Sciatic nerve (tissue), 2 donors: ENCODE measurements around the gene DUSP22. TPM values are rescaled to one million over a fixed set of nuclear protein-coding genes. Genes with fewer than 3 reads are reported as not detected.
"Not testable (repeated sequence)": the region's sequence is repeated elsewhere in the genome, so short reads cannot be mapped to it uniquely, and the experiment has no call there.

Experiments
- ATAC-seq: fragments of 200-7000 bp; cut with Tn5 transposase; one replicate; pipeline ENCODE4 v1.9.1; 2020; ENCODE audit warnings: mild to moderate bottlenecking, moderate library complexity
- DNase-seq: peaks from one replicate; pipeline ENCODE4 v3.0.0-alpha.2; 2020; ENCODE audit warnings: low spot score
- intact Hi-C: fragments of 100-400 bp; cut with DNase I; formaldehyde crosslinking; loops from one replicate; pipeline ENCODE4 v1.14.2; 2022
- total RNA-seq: library from RNA; stranded (reverse); fragmentation: NEBNext Ultra II Directional; extraction: Animal tissue kit (Norgen Biotek cat#: 25700); gene quantifications from one replicate; pipeline ENCODE4 v1.2.1, GENCODE V29; 2021
- donor health status: DM: no; HTN: no; CAD: no.
- donor health status: DM: no; HTN: no; CAD: no.

The DUSP22 gene
- 62.2 TPM for total RNA-seq

DNA sequence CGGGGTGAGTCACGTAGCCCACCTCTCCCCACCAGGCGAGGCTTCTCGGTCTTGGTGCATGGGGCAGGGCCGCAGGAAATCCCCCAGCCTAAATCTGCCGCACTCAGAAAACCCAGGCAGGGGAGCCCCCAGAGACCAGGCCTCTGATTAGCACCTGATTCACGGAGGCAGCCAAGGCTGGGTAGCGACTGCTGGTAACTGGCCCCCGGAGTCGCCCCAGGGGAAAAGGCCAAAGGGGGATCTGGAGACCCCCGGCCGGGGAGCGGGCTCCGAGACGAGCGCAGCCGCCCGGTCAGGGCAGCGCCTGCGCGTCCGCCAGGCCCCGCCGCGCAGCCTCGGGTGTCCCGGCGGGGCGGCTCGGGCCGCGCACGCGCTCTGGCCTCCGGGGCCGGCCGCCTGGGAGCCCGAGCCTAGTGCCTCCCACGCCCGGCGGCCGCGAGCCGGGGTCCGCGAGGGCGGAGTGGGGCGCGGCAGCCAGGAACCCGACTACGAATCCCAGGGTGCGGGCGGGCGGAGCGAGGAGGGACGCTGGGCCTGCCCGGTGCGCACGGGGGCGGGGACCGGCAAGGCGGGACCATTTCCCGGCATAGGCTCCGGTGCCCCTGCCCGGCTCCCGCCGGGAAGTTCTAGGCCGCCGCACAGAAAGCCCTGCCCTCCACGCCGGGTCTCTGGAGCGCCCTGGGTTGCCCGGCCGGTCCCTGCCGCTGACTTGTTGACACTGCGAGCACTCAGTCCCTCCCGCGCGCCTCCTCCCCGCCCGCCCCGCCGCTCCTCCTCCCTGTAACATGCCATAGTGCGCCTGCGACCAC lies at the start of gene DUSP22:
Gene DUSP22 (plus strand): TSS at position 791 of the 809 bp plus-strand sequence. CDS start 53 bp downstream, outside the sequence.
- ATAC-seq (peak; percentile 91), DNase-seq (peak; percentile 94)
- intact Hi-C loops = no loop called here

DNA sequence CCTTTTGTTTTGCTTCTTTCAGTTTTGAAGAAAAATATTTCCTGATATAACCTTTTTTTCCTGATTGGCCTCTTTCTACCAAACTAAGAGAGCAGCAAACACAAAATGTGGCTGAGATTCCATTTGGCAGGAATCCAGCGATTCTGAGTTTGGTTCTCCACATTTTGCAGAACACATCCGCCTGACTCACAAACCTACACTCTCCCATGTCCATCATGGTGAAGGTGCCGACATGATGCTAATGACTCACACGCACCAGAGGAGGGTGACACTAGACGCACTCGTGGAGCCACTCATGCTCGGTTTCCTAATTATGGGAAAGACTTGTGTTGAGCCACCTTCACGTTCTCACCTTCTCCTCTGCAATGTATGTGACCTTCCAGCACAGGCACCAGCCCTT lies 45.9 kb upstream of the DUSP22 start:
- intact Hi-C loops = no loop called here
- DNase-seq = no peak
- ATAC-seq = no peak

- DNase-seq (no peak), ATAC-seq (no peak)
- intact Hi-C loops = no loop called here
Measured at GRCh38 chr6:247351-247750, 44.9 kb upstream of the DUSP22 start.

GRCh38 chr6:248046-248445 lies 44.2 kb upstream of the DUSP22 start:
- ATAC-seq, DNase-seq, intact Hi-C loops: not testable (repeated sequence)

DNA sequence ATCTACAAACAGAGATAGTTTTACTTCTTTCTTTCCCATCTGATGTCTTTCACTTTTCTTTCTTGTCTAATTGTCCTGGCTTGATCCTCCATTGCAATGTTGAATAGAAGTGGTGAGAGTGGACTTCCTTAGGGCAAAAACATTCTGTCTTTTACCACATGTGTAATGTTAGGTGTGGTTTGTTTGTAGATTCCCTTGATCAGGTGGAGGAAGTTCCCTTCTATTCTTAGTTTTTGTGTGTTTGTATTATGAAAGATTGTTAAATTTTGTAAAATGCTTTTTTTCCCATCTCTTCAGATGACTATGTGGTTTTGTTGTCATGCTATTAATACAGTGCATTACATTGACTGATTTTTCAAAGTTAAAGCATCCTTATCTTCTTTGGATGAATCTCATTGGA lies 41.6 kb upstream of the DUSP22 start:
- no peak for DNase-seq
- ATAC-seq = no peak
- intact Hi-C loops = no loop called here

GRCh38 chr6:251920-252319 lies 40.4 kb upstream of the DUSP22 start:
- ATAC-seq (no peak), DNase-seq (no peak)
- intact Hi-C loops = no loop called here

DNA sequence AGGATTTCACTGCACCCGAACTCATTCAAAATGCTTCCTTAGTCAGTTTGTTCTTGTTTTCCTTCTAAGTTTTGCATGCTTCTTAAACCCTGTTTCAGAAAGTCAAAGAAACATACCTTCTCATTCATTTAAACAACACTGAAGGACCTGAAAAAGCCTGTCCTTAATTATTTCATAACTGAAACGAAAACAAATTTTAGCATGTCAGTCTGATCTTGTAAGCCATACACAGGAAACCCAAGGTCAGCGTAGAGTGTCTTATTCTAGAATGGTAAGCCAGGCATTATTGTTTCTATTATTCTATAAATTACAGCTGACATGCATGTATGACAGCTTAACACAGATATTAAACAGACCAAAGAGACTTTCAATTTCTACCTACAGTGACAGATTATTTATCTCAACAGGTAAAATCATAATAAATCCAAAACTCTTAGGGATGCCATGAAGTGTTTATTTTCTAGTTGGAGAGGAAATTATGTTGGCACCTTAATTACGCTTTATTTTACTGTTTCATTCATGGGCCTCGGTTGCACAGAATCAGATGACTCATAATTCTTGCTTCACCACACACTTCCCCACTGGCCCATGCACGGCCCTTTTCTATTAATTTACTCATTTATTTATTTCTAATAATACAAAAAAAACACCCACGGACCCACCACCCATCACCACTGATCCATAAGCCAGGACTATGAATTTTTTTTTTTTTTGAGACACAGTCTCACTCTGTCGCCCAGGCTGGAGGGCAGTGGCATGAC lies 39.3 kb upstream of the DUSP22 start:
- no peak for DNase-seq
- no peak for ATAC-seq
- intact Hi-C loops = no loop called here

DNA sequence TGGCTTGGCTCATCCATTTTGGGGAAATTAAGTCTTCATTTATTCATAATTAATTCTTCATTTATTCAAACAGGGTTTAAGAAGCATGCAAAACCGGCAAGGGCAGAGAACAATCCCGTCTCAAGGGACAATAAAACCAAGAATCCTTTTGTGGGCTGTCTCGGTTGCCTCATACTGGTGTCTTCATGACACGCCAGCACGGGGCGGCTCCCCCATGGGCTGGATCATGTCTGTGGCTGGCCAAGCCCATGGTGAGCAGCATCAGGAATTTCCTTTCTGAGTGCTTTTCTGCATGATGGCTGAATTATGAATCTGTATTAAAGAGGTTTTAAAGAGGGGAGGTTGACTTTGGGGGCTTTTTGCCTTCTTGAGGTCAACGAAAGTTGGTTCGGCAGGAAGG lies 38.3 kb upstream of the DUSP22 start:
- intact Hi-C loops = no loop called here
- ATAC-seq = no peak

GRCh38 chr6:255041-255750 lies 37.1 kb upstream of the DUSP22 start:
- intact Hi-C loops = no loop called here
- ATAC-seq (no peak), DNase-seq (no peak)

More for the DNA sequence above, 38.3 kb upstream of the DUSP22 start:
- no peak for DNase-seq

DNA sequence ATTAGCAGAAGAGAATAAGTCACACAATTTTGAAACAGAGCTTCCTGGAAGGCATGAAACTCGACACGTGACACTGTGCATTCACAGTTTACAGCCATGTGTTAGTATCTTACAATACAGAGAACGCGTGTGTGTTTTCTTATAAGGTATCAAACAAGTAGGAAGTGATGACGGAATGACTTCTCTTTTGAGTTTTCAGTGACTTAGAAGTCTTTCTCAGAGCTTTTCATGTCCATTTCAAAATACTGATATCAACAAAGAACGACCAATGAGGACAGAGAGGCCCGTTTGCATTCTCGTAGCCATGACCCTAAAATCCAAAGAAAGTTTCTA lies 36.6 kb upstream of the DUSP22 start:
- intact Hi-C loops = no loop called here
- peak; percentile 49 for ATAC-seq
- DNase-seq = no peak

- ATAC-seq = no peak
- intact Hi-C loops = no loop called here
Measured at GRCh38 chr6:256169-256568, 36.1 kb upstream of the DUSP22 start.

GRCh38 chr6:257031-257725 lies 35.1 kb upstream of the DUSP22 start:
- no peak for DNase-seq
- peak; percentile 65 for ATAC-seq
- intact Hi-C loops = no loop called here

More at GRCh38 chr6:256169-256568, 36.1 kb upstream of the DUSP22 start:
- no peak for DNase-seq

DNA sequence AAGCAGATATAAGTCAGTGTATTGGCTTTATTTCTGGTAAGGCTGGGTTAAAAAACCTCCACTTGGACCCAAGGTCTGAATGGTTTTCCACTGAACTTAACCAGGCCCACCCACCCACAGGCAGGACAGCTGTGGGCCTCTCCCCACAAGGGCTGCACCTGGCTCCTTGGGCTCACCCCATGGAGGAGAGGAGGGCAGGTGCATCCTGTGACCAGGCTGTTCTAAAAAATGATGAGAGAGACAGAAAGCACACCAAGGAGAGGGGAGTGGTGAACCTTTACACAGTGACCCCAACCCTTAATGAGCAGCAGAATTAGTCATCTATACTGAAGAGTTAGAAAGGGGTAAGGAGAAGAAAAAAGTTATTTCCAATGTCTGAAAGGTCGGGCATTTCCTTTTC lies 34.5 kb upstream of the DUSP22 start:
- intact Hi-C loops = no loop called here
- no peak for DNase-seq
- no peak for ATAC-seq

DNA sequence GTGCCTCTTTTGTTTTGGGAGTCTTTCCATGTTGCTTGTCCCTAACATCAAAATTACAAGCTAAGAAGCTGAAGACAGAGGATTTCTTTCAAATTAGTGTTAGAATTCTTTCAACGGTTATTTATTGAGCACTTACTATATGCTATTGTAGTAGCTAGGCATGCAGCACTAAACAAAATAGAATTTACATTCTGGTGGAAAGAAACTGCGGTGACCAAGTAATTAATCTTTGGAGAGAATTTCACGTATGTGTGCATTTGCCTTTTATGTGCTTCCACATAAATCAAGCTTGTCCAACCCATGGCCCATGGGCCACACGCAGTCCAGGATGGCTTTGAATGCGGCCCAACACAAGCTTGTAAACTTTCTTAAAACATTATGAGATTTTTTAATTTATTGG lies 33.0 kb upstream of the DUSP22 start:
- intact Hi-C loops = no loop called here
- no peak for ATAC-seq
- no peak for DNase-seq

DNA sequence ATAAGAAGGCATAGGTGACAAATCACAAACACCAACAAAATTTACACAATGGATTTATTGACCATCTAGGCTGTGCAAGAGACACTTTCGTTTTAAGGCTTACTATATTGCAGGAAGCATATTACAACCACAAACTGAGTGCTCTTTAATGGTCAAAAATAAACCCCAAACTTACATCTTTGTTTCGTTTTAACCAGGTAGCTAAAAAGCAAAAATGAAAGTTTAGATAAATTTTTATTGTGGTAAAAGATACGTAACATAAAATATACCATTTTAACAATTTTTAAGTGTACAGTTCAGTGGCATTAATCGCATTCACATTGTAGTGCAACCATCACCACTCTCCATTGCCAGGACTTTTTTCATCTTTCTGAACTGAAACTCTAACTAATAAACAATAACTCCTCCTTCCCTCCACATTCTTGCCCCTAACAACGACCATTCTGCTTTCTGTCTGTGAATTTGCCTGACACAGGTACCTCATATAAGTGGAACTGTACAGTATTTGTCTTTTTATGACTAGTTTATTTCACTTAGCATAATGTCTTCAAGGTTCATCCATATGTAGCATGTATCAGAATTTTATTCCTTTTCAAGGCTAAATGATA lies 32.3 kb upstream of the DUSP22 start:
- DNase-seq = no peak
- intact Hi-C loops = no loop called here
- no peak for ATAC-seq

- intact Hi-C loops = no loop called here
- ATAC-seq (no peak), DNase-seq (no peak)
Measured at GRCh38 chr6:264626-265025, 27.7 kb upstream of the DUSP22 start.

GRCh38 chr6:268394-268935 lies 23.8 kb upstream of the DUSP22 start:
- ATAC-seq = no peak
- DNase-seq = no peak
- intact Hi-C loops = no loop called here

- intact Hi-C loops = no loop called here
- DNase-seq (no peak), ATAC-seq (peak; percentile 79)
Measured at GRCh38 chr6:273551-274058, 18.7 kb upstream of the DUSP22 start.
